GM21381 (cell line): ENCODE data around the gene RNF19B.

Experiments
- ATAC-seq: cut with Tn5 transposase; IDR thresholded peaks from one replicate; pipeline ENCODE4 v1.9.1; 2021; ENCODE audit warnings: mild to moderate bottlenecking, moderate library complexity; ENCODE audit not compliant: unreplicated experiment

RNF19B gene

DNA sequence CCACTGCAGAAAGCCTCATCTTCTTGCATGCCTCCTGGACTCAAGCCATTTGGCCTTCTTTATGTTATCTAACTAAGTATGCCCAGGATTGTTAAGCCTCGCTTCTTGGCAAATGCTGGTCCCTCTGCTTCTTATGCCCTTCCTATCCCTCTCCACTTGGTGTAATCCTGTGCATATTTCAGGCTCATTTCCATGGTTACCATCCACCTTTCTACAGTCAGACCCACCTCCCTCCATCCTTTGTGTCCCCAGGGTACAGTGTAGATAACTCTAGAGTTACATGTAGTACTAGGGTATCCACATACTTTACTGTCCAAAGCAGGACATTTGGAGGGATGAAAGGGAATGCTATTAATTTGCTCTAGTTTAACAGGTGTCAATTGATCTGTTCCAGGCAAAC, 6.5 kb upstream of the RNF19B start:
- ATAC-seq: no peak

DNA sequence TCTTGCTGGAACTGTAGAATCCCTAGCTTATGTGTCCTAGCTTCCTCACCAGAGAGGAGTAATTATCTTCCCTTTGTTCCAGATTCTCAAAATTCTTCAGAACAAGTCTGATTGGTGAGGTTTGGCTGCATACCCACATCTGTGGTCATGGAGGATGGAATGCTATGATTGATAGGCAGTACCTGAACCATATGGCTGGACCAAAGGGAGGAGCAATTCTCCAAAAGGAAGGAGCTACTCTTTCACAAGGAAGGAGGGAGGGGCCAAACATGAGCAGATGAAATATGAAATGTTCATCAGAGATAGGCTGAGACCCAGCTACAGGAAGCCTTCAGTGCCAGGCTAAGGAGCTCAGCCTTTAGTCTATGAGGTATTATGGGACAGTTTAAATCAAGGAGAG, 5.0 kb upstream of the RNF19B start:
- ATAC-seq: no peak

DNA sequence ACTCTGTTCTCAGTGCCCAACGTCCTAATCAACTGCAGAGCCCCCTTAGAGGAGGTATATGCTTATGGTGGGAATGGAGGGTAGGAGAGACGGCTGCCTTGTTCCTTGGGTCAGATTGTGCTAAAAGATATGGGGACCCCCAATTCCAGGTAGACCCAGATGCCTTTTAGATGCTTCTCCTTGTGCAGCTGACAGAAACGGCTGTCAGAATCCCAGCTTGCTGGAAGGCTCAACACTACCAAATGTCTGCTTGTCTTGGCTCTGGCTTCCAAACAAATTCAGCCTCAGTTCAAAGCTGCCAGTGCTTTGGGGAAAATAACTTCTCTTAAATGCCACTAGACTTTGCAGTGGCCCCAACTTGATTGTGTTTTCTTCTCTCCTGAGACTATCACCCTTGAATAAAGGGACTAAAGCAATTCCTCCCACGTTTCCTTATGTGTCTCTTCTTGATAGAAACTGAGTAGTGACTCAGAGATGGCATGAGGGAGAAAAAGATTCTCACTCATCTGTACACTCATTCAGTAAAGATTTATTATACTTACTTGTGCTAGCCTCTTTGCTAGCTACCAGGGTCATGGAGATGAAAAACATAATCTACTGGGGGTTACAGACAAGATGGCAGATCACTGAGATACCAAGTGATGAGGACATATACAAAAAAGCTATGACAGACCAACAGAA, 3.4 kb upstream of the RNF19B start:
- ATAC-seq: no peak

DNA sequence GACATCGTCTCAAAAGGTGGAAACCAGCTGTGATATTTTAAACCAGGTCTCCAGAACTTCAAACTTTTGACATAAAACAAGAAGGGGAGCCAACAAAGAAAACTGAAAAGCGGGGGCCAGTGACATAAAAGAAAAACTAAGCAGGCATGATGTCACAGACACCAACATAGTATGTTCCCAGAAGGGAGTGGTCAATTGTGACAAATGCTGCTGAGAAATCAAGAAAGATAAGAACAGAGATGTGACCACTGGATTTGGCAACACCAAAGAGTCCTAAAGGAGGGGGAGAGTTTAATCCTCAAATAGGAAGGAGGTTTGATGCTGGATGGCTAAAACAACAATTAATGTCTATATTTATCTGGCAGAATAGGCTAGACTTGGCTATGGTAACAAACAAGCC, 2.3 kb upstream of the RNF19B start:
- ATAC-seq: no peak

DNA sequence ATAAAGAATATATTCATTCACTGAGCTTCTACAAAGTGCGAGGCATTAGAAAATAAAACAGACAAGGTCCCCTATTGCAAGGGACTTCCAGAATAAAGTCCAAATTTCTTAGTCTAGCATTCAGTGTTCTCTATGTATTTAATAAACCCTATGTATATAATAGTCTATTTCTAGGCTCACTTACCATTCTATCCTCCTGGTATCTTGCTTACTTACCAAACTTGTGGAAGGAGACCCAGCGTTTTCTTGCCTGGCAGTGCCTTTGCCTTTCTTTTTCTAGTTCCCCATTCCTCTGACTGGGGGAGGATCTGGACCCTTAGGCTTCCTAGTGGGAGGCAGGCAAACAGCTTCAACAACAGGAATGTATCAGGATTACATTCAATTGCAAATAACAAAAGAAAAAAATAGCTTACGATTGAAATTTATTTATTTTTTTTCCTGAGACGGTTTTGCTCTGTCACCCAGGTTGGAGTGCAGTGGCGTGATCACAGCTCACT, 690 bp upstream of the RNF19B start:
- ATAC-seq: no peak

DNA sequence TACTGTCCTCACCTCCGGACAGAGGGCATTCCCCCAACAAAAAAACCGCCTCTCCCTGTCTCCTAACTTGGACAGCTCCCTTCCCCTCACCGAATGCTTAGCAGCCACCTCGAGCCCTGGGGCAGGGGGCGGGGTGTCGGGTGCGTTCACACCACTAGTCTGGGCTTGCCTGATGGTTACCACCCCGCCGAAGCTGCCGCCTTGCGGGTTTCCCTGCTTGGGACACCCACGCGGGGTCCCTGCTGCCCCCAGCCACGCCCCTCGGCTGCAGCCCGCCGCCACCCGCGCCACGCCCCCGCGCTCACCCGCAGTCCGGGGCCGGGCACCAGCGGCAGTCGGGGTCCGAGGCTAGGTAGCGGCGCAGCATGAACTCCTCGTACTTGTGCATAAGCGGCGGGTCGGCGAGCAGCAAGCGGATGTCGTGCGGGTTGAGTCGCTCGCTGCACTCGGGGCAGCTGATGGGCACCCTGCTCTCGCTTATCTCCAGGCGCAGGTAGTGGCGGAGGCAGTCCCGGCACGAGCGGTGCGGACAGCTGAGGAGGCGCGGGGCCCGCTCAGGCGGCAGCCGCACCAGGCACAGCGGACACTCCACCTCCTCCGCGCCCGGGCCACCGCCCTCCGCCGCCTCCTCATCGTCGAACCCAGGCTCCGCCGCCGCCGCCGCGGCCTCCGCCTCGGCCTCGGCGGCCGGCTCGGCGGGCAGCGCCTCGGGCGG, 706 bp downstream of the RNF19B start:
- peak; percentile 20 for ATAC-seq

DNA sequence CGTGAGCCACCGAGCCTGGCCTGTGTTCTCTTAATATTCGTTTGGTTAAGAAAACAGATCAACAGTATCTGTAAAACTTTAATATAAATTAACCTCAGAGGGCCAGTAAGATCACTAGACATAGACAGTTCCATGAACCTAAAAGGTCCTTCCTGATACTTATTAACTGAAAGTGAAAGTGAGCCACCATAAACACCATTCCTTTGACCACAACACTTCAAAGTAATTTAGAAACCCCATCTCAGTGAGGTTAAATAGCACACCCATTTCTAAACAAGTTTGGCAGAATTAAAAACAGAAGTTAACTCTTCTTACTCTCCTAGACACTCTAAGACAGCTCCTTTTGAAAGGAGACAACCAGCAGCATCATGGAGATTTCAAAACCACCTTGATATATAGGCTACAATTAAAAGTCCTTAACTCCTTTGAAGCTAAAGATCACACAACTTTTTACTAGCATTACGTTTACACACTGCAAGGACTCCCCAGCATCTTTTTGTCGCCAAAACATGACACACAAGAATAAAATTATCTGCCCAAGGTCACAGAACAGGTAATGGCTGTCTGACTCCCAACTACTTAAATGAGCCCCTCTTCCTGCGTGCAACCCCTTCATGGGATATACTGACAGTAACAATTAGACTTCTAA, 2.2 kb downstream of the RNF19B start:
- peak; percentile 29 for ATAC-seq

DNA sequence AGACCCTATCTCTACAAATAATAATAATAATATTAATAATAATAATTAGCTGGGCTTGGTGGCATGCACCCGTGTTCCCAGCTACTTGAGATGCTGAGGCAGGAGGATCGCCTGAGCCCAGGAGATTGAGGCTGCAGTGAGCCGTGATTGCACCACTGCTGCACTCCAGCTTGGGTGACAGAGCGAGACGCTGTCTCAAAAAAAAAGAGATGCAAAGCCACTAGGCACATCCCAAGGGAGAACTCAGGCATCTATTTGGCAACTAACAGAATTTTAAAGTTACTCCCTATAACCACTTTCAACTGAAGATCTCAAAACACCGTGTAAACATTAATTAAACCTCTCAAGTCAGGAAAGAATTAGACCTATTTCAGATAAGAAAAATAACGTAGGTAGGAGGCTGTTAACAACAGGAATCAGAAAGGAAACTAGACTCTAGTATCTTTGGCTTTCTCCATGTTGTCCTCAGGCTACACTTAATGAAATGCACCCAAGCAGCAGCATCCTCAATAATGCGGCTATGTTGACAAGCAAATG, 3.7 kb downstream of the RNF19B start:
- no peak for ATAC-seq

DNA sequence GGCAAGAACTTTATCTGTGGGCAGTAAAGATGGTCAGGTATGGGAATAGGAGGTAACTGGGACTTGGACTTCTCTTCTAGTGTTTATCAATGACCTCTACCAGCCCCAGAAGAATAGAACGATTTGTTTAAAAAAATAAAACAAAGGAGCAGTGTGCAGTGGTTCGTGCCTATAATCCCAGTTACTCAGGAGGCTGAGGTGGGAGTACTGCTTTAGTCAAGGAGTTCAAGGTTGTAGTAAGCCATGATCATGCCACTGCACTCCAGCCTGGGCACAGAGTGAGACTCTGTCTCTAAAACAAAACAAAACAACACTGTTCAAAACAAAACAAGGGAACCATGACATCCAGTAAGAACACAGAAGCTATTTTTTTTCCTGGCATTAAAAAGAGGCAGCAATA, 4.3 kb downstream of the RNF19B start:
- no peak for ATAC-seq

DNA sequence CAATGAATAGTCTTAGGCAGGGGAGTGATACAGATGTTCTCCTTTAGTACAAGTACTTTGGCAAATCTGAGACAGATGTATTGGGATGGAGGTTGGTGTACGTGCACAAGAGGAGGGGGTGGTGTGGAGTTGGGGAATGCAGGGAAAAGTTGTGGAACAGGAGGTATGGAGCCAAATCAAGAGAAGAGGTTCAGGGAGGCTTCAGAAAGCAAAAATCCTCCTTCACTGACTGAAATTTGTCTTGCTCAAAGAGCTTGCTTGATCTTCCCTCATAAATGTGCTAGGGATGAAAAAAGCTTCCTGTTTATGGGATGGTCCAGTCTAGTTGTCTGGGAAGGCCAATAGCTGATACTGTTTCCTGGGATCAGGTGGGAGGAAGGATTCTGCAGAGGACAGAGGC, 5.8 kb downstream of the RNF19B start:
- ATAC-seq: no peak

DNA sequence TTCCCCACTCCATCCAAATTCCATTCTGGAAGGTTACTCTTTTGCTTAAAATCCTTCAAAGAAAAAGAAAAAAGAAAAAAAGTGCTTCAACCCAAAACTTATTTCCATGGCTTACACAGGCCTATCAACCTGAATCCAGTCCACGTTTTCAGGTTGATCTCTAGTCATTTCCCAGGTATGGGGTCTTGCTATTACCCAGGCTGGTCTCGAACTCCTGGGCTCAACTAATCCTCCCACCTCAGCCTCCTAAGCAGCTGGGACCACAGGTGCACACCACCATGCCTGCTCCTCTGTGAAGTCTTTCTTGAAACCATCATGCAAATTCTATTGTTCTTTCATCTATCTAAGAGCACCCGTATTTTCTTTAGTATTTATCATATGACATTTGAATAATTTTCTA, 7.6 kb downstream of the RNF19B start:
- ATAC-seq: no peak

DNA sequence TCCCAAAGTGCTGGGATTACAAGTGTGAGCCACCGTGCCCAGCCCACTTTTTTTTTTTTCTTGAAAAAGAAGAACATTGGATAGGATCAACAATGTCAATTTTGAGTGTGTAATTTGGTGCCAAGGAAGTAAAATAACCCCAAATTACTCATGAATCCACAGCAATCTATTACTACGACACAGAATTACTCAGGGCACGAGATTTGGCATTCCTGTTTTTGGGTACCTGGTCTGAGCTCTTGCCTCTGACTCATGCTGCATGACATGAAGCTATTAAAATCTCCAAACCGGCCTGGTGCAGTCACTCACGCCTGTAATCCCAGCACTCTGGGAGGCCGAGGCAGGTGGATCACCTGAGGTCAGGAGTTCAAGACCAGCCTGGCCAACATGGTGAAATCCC, 10.4 kb downstream of the RNF19B start:
- ATAC-seq: no peak

DNA sequence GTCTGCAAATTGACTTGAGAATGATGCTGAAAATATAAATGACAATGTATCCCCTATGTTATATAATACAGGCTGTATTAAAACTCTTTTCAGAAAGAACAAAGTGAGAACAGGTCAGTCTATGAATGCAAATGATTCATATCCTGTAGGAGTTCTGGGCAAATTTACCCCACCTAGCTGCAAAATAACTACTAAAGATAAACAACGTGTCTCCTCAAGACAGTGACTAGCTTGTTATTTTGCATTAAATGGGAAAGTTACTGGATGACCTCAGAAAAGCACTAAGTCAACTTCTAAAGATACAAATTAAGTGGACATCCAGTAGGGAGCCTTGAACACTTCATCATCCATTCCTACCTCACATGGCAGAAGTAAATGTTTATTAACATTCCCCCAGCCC, 11.1 kb downstream of the RNF19B start:
- no peak for ATAC-seq

DNA sequence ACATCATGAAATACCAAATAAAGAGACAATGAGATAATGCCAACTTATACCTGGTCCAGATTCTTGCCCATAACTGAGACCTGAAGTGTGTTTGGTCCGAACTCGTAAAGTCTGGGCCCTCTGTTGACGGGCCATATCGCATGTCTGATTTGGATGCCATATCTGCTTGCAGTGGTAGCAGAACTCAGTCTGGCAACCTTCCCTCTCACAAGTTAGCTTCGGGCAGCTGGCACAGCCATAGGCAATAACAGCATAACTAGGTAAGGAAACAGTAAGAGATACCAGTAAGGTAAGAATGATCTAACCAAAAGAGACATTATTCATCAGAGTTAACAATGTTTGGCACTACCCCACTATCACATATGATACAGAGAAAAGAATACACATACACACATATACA, 15.1 kb downstream of the RNF19B start:
- no peak for ATAC-seq

DNA sequence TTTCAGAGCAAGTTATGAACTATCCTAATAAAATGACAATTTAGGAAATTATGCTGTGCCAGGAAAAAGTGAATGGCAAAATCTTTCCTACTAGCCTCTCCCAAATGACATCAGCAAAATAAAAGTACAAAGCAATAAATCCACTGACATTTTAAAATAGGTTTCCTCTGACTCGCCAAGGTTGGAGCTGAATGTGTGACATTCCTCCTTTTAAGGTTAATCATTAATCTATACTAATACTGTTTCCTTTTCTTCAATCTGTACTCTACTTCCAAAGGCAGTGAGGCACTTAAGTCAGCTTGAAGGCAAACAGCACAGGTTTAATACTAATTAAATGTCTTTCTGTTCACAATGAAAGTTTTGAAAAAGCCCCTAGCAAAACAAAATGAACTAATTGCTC, 15.7 kb downstream of the RNF19B start:
- no peak for ATAC-seq

DNA sequence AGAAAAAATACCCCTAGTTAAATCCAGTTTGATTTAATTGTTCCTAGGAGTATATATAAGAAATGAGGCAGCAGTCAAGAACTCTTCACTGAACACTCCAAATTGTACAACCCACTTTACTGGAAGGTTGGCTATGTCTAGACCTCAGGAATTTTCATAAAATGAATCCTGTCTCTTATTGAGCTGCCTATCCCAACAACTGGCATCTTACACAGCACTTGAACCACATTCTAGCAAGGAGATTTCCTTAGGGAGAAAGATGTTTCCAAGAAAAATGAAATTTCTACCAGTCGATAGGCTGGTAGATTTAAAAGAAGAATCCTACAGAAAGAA, 16.3 kb downstream of the RNF19B start:
- no peak for ATAC-seq

DNA sequence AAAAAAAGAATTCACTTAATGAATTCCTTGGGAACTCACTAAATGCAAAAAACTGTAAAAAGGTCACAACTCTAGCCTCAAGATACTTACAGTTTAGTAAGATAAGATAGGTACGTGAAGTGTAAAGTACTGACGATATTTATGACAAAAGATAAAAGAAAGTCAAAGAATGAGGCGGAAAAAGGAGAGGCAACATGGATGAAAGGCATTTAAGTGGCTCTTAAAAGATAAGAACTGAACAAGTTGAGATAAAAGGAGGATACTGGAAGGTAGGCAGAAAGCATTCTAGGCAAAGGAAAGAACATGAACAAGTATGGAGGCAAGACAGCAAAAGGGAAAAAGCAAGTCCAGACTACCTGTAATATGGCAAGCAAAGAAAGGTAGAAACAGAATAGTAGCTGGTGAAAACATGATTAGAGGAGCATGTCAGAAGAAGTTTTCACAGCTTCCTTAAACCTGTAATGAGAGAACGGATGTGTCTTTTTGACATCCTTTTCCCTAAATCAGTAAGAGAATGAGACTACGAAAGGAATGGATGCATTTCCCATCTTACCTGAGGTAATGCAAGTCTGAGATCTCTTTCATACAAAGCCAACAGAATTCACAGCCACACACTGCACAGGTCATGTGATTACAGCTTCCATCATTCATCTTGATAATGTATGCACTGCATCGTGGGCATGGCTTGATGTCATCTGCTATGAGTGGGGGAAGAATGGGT, 16.8 kb downstream of the RNF19B start:
- ATAC-seq: no peak

DNA sequence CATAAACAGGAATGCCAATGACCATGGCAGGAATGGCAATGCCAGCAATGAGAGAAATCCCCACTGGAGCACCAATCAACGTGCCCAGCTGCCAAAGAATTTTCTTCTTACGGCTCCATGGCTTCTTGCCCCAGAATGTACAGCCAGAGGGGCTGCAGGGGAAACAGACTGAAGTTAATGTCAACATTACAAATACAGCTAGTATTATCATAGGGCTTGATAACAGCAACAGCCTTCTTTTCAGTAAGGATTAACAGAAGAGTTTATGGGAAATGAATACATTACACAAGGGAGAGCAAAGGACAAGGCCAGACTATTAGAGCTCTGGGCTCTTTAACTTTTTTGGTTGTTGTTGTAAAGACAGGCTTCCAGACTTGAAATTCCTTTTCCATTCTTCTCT, 18.2 kb downstream of the RNF19B start:
- no peak for ATAC-seq

DNA sequence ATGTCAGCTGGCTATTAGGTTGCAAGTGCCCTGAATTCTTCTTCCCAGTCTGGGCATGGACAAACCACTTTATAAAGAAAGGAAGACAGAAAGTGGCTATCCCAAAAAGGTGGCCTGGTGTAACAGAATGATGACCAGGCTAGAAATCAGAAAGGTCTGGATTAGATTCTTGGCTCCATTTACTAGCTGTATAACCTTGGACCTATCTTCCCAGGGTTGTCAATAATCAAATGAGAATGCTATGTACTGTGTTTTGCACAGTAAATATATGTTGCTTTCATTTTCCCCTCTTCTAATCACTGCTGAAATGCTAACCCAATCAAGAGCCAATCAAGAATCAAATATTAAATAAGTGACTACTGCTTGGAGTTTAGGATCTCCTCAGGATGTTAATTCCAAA, 20.4 kb downstream of the RNF19B start:
- ATAC-seq: no peak

DNA sequence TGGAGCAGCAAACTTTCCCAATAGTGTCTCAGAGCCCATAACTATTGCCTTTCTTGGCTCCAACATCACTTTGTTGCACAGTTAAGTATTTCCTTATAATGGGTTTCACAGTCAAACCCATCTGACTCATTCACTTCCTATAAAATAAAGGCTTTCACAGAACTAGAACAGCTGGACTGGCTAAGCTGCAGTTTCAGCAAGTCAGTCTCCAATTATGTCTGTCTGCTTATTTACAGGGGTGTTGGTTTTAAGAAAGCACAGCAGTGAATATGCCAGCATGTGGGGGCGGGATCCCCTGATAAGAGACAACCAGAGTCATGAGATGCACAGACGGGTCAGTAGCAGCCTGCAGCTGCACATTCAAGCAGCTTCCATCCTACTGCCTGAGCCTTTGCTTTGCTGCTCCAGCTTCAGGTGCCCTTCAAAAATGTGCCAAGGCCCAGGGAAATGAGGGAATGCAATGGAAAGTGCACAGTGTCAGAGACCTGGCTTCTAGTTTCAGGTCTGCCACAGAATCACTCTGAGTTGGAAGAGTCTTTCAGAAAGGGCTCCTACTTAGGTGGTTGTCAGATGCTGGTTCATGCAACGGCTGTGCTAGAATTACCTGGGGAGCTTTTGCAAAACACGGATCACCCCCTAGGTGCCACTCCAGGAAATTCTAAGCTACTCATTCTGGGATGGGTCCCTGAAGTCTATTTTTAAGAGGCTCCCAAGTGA, 24.8 kb downstream of the RNF19B start:
- ATAC-seq: no peak

DNA sequence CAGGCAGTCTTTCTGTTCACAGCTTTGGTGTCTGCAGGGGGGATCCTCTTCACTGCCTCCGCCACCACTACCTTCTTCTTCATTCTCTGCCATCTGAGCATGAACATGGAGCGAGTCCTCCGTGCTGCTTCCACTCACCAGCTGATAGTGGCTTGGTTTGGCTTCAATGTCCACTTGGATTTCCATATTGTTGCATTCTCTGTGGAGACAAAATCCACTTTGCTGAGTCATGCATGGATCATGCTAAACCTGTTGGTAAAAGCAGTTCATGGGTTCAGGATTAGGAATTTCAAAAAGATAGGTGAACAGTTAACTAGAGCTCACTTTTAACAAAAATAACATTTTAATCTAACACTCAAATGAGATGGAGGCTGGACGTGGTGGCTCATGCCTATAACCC, 27.5 kb downstream of the RNF19B start:
- no peak for ATAC-seq
